PC-3 (cell line): ENCODE data around the gene SMIM44. TPM values are rescaled to one million over a fixed set of nuclear protein-coding genes. Genes with fewer than 3 reads are reported as not detected.

ENCODE experiments used
- ATAC-seq: fragments of 200-7000 bp; cut with Tn5 transposase; 2 replicates; pipeline ENCODE4 v1.9.1; 2020; ENCODE audit warnings: mild to moderate bottlenecking, moderate library complexity
- BruUV-seq: library from RNA; stranded (reverse); fragments of 400-500 nt; replicated peaks from 2 replicates; lab custom pipeline; 2021; lab: Mats Ljungman, UMichigan
- CTCF ChIA-PET: fragments of 300-600 bp; sonication (Branson Sonifier 250); formaldehyde crosslinking; loops from one replicate; lab custom pipeline; 2022; ENCODE audit warnings: antibody characterized with exemption; lab: Charles Lee
- POLR2A ChIA-PET: fragments of 300-600 bp; sonication (Branson Sonifier 250); formaldehyde crosslinking; loops from one replicate; lab custom pipeline; 2022; ENCODE audit warnings: antibody characterized with exemption; ENCODE audit not compliant: unreplicated experiment; lab: Charles Lee
- DNase-seq: peaks from one replicate; pipeline ENCODE4 v3.0.0-alpha.2; 2015
- H2AFZ ChIP-seq: fragments of 300-600 bp; sonication (generic); 2 replicates; pipeline ENCODE4 v1.6.0; 2016; ENCODE audit warnings: antibody characterized with exemption, low read length
- H3F3A ChIP-seq: fragments of 300-600 bp; sonication (generic); one replicate; pipeline ENCODE4 v1.6.0; 2017; ENCODE audit warnings: antibody characterized with exemption, low read length, control low read depth, mild to moderate bottlenecking; ENCODE audit not compliant: unreplicated experiment
- H3K27ac ChIP-seq: fragments of 300-600 bp; sonication (generic); 2 replicates; pipeline ENCODE4 v1.5.1; 2016; ENCODE audit warnings: mild to moderate bottlenecking, low read length
- H3K27me3 ChIP-seq: fragments of 300-600 bp; sonication (generic); 2 replicates; pipeline ENCODE4 v1.6.1; 2016; ENCODE audit warnings: low read length, mixed read lengths
- H3K36me3 ChIP-seq: fragments of 300-600 bp; sonication (generic); 2 replicates; pipeline ENCODE4 v1.6.1; 2016; ENCODE audit warnings: low read depth, mixed run types, low read length, mixed read lengths
- H3K4me1 ChIP-seq: fragments of 300-600 bp; sonication (generic); 2 replicates; pipeline ENCODE4 v1.5.1; 2016; ENCODE audit warnings: low read length; ENCODE audit not compliant: insufficient read depth
- H3K4me2 ChIP-seq: fragments of 300-600 bp; sonication (generic); 2 replicates; pipeline ENCODE4 v1.6.0; 2016; ENCODE audit warnings: low read length
- H3K4me3 ChIP-seq: fragments of 300-600 bp; sonication (generic); 2 replicates; pipeline ENCODE4 v1.5.1; 2016; ENCODE audit warnings: mild to moderate bottlenecking, low read length, mixed read lengths
- H3K79me2 ChIP-seq: fragments of 300-600 bp; sonication (generic); 2 replicates; pipeline ENCODE4 v1.6.1; 2017; ENCODE audit warnings: low read length, mixed read lengths
- H3K9ac ChIP-seq: fragments of 300-600 bp; sonication (generic); 2 replicates; pipeline ENCODE4 v1.6.0; 2016; ENCODE audit warnings: mild to moderate bottlenecking, low read length
- H3K9me2 ChIP-seq: fragments of 300-600 bp; sonication (generic); replicated peaks from 2 replicates; pipeline ENCODE4 v1.6.1; 2016; ENCODE audit warnings: mixed run types, low read length, mixed read lengths
- H3K9me3 ChIP-seq: fragments of 300-600 bp; sonication (generic); 2 replicates; pipeline ENCODE4 v1.6.1; 2016; ENCODE audit warnings: low read length, mixed read lengths
- H4K20me1 ChIP-seq: fragments of 300-600 bp; sonication (generic); 2 replicates; pipeline ENCODE4 v1.6.1; 2016; ENCODE audit warnings: low read length, mixed read lengths
- CTCF ChIP-seq: fragments of 300-600 bp; sonication (generic); conservative IDR thresholded peaks from 2 replicates; pipeline ENCODE4 v1.5.1; 2017; ENCODE audit warnings: antibody characterized with exemption, low read depth, mild to moderate bottlenecking, low read length
- EZH2 ChIP-seq: fragments of 300-600 bp; sonication (generic); IDR thresholded peaks from one replicate; pipeline ENCODE4 v1.6.1; 2017; ENCODE audit warnings: antibody characterized with exemption, mild to moderate bottlenecking, low read length; ENCODE audit not compliant: unreplicated experiment
- EZH2phosphoT487 ChIP-seq: fragments of 300-600 bp; sonication (generic); IDR thresholded peaks from 2 replicates; pipeline ENCODE4 v1.6.1; 2018; ENCODE audit warnings: mild to moderate bottlenecking, antibody characterized with exemption, low read length, borderline replicate concordance
- intact Hi-C: fragments of 100-400 bp; cut with micrococcal nuclease; formaldehyde crosslinking; loops from 2 replicates; pipeline ENCODE4 v1.9.0; 2023
- total RNA-seq: library from RNA; depleted of rRNA; stranded (reverse); fragments of >200 nt; gene quantifications from 2 replicates; pipeline ENCODE4 v1.2.3, GENCODE V29; 2014

The SMIM44 gene
- total RNA-seq, 1 experiment from 2014 or later, result not detected

- no peak overlapping the region for H2AFZ ChIP-seq
- no peaks in the 10 kb centered on the region for H3K79me2 ChIP-seq
- DNase-seq, result no peak
- H3K9me2 ChIP-seq, result no peaks in the 10 kb centered on the region
- no peak overlapping the region for H3K27ac ChIP-seq
- CTCF ChIA-PET, result no interaction called here
- H3K36me3 ChIP-seq, result no peaks in the 10 kb centered on the region; the same call in none of the 2 replicates
- H3K9ac ChIP-seq, result no peak overlapping the region
- no peaks in the 10 kb centered on the region for H3K4me1 ChIP-seq
- H3F3A ChIP-seq, result no peaks in the 10 kb centered on the region
- H4K20me1 ChIP-seq, result no peaks in the 10 kb centered on the region
- no peak for ATAC-seq
- H3K4me2 ChIP-seq, result no peak overlapping the region
- no peak overlapping the region for H3K4me3 ChIP-seq
- no peaks in the 10 kb centered on the region for H3K27me3 ChIP-seq
- intact Hi-C loops, result no loop called here
- POLR2A ChIA-PET, result interaction anchor here (0.6 kb wide), 1 partner anchor 58 kb away, joined by 3 read pairs; the partner anchor contains the start of gene DOHH
- TF ChIP-seq EZH2, result no peak
- no peak for TF ChIP-seq CTCF
- TF ChIP-seq EZH2phosphoT487, result no peak
- BruUV-seq, result no TSS peak
- H3K9me3 ChIP-seq, result no peaks in the 10 kb centered on the region
Observed at GRCh38 chr19:3442487-3443071, 40.7 kb downstream of the SMIM44 start.

DNA sequence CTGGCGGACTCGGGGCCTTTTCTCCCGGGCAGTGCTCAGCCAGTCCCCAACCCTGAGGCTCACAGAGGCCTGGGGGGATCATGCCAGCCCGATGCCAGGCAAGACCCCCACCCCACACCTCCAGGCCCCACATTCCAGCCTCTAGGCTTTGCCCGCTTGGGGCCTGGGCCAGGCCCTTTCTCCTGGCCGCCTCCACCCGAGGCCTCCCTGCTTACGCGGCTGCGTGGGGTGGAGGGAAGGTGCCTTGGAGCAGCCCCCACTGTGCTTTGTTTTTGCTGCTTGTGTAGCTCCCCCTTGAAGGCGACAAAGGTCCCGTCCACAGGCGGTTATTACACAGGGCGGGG lies 41.3 kb downstream of the SMIM44 start:
- Histone ChIP-seq H3K36me3 (no peaks in the 10 kb centered on the region; the same call in none of the 2 replicates), H3K9me2 (no peaks in the 10 kb centered on the region), H3K4me3 (no peak overlapping the region), H3K9ac (no peak overlapping the region), H3K27ac (no peak overlapping the region), H3K79me2 (no peaks in the 10 kb centered on the region), H3K27me3 (no peaks in the 10 kb centered on the region), H4K20me1 (no peaks in the 10 kb centered on the region), H3K4me2 (no peak overlapping the region), H3K9me3 (no peaks in the 10 kb centered on the region), H2AFZ (no peak overlapping the region), H3F3A (no peaks in the 10 kb centered on the region), H3K4me1 (no peaks in the 10 kb centered on the region)
- no peak for TF ChIP-seq EZH2phosphoT487
- no peak for TF ChIP-seq EZH2
- no peak for TF ChIP-seq CTCF
- DNase-seq (no peak), ATAC-seq (no peak)
- CTCF ChIA-PET, result no interaction called here
- BruUV-seq, result no TSS peak
- intact Hi-C loops, result no loop called here
- POLR2A ChIA-PET, result no interaction called here
